ENCODE measurements around the gene RBPMS2.

DNA sequence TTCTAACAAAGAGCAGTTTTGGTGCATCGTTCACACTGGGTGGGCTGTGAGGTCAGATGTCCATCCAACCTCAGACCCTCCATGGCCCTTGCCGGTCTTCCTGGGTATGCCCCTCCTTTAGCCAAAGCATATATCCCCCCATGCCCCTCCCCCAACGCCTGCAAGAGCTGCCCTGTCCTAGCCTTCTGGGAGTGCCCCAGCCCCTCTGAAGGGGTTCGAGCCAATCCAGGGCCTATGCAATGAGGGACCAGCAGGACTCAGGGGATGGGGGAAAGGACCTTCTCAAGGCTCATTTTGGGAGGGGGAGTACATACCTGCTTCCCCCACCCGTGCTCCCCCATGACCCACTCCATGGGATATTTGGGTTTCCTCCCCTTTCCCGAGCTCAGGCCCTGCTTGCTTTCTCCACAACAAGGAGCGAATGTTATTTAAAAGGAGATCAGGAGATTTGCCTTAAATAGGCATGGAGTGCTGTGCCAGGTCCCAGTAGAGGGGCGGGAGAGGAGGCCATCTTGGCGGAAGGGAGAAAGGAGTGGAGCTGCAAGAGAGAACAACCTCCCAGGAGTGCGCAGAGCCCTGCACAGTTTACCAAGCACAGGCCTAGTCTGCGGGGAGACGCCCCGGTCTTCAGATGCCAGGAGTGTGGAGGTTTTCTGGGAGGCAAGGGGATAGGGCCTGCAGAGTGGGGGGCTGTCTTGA is 31.8 kb upstream of the RBPMS2 start:
- TF ChIP-seq, protein P1, sequence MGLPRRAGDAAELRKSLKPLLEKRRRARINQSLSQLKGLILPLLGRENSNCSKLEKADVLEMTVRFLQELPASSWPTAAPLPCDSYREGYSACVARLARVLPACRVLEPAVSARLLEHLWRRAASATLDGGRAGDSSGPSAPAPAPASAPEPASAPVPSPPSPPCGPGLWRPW (IDR thresholded peaks at IDR 0.05): no peak
- TF ChIP-seq MYC (IDR thresholded peaks at IDR 0.05; ENCODE audit: borderline replicate concordance, low read length) (no peak), POLR2A (IDR thresholded peaks at IDR 0.05; ENCODE audit: low read length) (no peak), TP53 (CRISPR knock-in tag; IDR thresholded peaks at IDR 0.05) (no peak), POLR2AphosphoS2 (conservative IDR thresholded peaks at IDR 0.05; ENCODE audit: low read length) (no peak), HOXB13 (CRISPR knock-in tag; IDR thresholded peaks at IDR 0.05; ENCODE audit: low read depth) (no peak), HDAC2 (IDR thresholded peaks at IDR 0.05) (no peak), CHD2 (IDR thresholded peaks at IDR 0.05; ENCODE audit: low read length, partially characterized antibody) (no peak), RFX5 (IDR thresholded peaks at IDR 0.05) (no peak)
- TF ChIP-seq, protein P2, sequence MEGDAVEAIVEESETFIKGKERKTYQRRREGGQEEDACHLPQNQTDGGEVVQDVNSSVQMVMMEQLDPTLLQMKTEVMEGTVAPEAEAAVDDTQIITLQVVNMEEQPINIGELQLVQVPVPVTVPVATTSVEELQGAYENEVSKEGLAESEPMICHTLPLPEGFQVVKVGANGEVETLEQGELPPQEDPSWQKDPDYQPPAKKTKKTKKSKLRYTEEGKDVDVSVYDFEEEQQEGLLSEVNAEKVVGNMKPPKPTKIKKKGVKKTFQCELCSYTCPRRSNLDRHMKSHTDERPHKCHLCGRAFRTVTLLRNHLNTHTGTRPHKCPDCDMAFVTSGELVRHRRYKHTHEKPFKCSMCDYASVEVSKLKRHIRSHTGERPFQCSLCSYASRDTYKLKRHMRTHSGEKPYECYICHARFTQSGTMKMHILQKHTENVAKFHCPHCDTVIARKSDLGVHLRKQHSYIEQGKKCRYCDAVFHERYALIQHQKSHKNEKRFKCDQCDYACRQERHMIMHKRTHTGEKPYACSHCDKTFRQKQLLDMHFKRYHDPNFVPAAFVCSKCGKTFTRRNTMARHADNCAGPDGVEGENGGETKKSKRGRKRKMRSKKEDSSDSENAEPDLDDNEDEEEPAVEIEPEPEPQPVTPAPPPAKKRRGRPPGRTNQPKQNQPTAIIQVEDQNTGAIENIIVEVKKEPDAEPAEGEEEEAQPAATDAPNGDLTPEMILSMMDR (IDR thresholded peaks at IDR 0.05): no peak
- TF ChIP-seq, protein P3, sequence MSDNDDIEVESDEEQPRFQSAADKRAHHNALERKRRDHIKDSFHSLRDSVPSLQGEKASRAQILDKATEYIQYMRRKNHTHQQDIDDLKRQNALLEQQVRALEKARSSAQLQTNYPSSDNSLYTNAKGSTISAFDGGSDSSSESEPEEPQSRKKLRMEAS (IDR thresholded peaks at IDR 0.05): no peak
- TF ChIP-seq, protein P4, sequence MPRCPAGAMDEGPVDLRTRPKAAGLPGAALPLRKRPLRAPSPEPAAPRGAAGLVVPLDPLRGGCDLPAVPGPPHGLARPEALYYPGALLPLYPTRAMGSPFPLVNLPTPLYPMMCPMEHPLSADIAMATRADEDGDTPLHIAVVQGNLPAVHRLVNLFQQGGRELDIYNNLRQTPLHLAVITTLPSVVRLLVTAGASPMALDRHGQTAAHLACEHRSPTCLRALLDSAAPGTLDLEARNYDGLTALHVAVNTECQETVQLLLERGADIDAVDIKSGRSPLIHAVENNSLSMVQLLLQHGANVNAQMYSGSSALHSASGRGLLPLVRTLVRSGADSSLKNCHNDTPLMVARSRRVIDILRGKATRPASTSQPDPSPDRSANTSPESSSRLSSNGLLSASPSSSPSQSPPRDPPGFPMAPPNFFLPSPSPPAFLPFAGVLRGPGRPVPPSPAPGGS (IDR thresholded peaks at IDR 0.05): no peak
- TF ChIP-seq, protein P5, sequence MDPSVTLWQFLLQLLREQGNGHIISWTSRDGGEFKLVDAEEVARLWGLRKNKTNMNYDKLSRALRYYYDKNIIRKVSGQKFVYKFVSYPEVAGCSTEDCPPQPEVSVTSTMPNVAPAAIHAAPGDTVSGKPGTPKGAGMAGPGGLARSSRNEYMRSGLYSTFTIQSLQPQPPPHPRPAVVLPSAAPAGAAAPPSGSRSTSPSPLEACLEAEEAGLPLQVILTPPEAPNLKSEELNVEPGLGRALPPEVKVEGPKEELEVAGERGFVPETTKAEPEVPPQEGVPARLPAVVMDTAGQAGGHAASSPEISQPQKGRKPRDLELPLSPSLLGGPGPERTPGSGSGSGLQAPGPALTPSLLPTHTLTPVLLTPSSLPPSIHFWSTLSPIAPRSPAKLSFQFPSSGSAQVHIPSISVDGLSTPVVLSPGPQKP (IDR thresholded peaks at IDR 0.05; ENCODE audit: low read depth, low read length): no peak
- TF ChIP-seq, protein P6, sequence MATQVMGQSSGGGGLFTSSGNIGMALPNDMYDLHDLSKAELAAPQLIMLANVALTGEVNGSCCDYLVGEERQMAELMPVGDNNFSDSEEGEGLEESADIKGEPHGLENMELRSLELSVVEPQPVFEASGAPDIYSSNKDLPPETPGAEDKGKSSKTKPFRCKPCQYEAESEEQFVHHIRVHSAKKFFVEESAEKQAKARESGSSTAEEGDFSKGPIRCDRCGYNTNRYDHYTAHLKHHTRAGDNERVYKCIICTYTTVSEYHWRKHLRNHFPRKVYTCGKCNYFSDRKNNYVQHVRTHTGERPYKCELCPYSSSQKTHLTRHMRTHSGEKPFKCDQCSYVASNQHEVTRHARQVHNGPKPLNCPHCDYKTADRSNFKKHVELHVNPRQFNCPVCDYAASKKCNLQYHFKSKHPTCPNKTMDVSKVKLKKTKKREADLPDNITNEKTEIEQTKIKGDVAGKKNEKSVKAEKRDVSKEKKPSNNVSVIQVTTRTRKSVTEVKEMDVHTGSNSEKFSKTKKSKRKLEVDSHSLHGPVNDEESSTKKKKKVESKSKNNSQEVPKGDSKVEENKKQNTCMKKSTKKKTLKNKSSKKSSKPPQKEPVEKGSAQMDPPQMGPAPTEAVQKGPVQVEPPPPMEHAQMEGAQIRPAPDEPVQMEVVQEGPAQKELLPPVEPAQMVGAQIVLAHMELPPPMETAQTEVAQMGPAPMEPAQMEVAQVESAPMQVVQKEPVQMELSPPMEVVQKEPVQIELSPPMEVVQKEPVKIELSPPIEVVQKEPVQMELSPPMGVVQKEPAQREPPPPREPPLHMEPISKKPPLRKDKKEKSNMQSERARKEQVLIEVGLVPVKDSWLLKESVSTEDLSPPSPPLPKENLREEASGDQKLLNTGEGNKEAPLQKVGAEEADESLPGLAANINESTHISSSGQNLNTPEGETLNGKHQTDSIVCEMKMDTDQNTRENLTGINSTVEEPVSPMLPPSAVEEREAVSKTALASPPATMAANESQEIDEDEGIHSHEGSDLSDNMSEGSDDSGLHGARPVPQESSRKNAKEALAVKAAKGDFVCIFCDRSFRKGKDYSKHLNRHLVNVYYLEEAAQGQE (IDR thresholded peaks at IDR 0.05): no peak
